Hepatocyte (in vitro differentiated cells): ENCODE results near the gene AGAP5.
"Not testable (repeated sequence)": the region's sequence is repeated elsewhere in the genome, so short reads cannot be mapped to it uniquely, and the experiment has no call there.

Source experiments
- EZH2 ChIP-seq: fragments of 200-600 bp; sonication (generic); IDR thresholded peaks from 2 replicates; pipeline ENCODE4 v1.6.1; 2016; ENCODE audit warnings: antibody characterized with exemption, mild to moderate bottlenecking, borderline replicate concordance
- TF ChIP-seq, protein P1 (sequence below): fragments of 200-600 bp; sonication (generic); IDR thresholded peaks from 2 replicates; pipeline ENCODE4 v1.5.1; 2016; ENCODE audit warnings: antibody characterized with exemption, mild to moderate bottlenecking; ENCODE audit not compliant: poor library complexity

DNA sequence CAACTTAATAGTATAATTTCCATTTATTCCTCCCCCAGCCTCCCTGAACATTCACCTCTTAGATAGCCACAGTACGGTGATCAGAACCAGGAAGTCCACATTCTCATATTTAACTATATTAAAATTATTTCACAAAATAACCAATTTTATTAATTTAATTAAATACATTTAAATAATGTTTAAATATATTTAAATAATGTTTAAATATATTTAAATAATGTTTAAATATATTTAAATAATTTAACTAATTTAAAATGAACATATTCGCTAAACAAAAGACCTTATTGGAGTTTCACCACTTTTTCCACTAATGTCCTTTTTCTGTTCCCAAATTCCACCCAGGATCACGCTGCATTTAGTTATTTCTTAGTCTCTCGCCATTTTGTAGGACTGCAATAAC is 29.5 kb downstream of the AGAP5 start:
- TF ChIP-seq, protein P1, sequence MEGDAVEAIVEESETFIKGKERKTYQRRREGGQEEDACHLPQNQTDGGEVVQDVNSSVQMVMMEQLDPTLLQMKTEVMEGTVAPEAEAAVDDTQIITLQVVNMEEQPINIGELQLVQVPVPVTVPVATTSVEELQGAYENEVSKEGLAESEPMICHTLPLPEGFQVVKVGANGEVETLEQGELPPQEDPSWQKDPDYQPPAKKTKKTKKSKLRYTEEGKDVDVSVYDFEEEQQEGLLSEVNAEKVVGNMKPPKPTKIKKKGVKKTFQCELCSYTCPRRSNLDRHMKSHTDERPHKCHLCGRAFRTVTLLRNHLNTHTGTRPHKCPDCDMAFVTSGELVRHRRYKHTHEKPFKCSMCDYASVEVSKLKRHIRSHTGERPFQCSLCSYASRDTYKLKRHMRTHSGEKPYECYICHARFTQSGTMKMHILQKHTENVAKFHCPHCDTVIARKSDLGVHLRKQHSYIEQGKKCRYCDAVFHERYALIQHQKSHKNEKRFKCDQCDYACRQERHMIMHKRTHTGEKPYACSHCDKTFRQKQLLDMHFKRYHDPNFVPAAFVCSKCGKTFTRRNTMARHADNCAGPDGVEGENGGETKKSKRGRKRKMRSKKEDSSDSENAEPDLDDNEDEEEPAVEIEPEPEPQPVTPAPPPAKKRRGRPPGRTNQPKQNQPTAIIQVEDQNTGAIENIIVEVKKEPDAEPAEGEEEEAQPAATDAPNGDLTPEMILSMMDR = not testable (repeated sequence)
- not testable (repeated sequence) for TF ChIP-seq EZH2
